ENCODE measurements around the gene ANXA11.

- no peak for TF ChIP-seq CTCF (conservative IDR thresholded peaks at IDR 0.05; ENCODE audit: low read length)
- TF ChIP-seq EZH2phosphoT487 (IDR thresholded peaks at IDR 0.05; ENCODE audit: borderline replicate concordance, low read depth, low read length) = no peak
Measured at GRCh38 chr10:80176526-80176925, 28.8 kb downstream of the ANXA11 start.

Data from OCI-LY7 (cell line).